HG03025 (cell line): ENCODE results near the gene BTAF1.

Experiments used
- ATAC-seq: cut with Tn5 transposase; IDR thresholded peaks from one replicate; pipeline ENCODE4 v1.9.1; 2021; ENCODE audit warnings: mild to moderate bottlenecking, moderate library complexity; ENCODE audit not compliant: unreplicated experiment, low FRiP score

BTAF1 gene

DNA sequence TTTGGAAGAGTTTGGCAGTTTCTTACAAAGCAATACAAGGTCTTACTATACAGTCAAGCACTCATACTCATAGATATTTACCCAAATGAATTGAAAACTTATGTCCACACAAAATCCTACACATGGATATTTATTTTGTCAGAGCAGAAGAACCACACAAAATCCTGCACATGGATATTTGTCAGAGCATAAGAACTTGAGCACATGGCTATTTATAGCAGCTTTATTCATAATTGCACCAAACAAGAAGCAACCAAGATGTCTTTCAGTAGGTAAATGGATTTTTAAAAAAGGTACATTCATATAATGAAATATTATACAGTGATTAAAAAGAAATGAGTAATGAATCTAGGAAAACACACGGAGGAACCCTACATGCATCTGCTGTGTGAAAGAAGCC lies 115.4 kb downstream of the BTAF1 start:
- ATAC-seq, result no peak

DNA sequence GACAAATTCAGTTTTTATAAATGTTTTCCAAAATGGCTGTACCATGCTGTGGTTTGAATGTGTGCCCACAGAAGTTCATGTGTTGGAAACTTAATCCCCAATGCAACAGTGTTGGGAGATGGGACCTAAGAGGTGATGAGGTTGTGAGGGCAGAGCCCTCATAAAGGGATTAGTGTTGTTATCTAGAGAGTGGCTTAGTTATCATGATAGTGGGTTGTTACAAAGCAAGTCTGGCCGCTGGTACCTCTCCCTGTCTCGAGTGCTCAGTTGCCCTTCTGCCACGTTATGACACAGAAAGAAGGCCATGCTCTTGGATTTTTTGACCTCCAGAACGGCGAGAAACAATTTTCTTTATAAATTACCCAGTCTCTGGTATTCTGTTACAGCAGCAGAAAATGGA lies 119.0 kb downstream of the BTAF1 start:
- no peak for ATAC-seq

DNA sequence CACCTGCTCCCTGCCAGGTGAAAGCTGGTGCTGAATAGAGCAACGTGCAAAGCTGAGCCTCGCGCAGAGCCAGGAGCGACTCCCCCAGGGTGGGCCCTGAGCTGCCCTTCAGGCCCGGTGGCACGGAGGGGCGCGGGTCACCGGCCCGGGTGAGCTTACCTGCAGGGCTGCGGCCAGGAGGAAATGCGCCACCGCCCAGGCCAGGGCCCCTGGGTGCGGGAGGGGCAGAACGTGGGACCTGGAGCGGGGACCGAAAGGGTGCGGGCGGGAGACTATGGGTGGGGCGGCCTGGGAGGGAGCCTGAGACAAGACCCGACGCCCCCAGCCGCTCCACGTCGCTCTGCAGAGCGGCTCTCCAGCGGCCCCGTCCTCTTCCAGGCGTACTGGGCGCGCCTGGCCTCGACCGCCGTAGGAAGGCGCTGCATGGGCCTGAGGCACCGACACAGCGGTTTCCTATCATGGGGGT lies 122.1 kb downstream of the BTAF1 start:
- no peak for ATAC-seq

DNA sequence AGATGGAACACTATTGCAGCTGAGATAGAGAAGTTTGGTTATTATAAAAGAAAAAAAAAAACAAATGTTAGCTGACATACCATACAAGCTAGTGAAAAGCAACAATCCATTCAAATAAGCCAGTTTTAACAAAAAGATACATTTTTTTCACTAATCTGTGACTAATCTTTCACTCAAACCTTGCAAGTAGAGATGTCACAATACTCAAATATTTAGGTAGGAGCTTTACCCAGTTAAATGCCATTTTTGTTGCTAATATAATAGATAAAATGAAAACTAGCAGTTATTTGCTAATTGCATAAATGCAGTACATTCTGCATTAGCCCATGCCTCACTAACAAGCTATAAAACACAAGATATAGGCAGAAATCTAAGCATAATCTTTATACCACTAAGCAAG lies 123.6 kb downstream of the BTAF1 start:
- no peak for ATAC-seq

DNA sequence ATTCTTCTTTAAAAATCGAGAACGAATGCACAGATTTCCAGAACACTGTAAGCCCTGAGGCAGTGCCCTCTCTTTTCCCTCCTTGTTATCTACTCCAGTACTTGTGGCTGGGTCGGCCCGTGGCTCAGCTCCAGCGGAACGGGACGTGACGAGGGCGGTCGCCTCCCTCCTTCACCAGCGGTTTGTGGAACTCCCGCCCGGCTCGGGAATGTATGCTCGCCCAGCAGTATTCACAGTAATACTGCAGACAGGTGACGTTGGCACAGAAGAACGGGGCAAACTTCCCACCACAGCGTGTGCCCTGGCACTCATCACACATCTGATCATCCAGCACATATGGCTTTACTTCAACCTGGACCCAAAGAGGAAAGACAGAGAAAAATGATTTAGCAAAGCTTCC lies 128.5 kb downstream of the BTAF1 start:
- ATAC-seq, result no peak

DNA sequence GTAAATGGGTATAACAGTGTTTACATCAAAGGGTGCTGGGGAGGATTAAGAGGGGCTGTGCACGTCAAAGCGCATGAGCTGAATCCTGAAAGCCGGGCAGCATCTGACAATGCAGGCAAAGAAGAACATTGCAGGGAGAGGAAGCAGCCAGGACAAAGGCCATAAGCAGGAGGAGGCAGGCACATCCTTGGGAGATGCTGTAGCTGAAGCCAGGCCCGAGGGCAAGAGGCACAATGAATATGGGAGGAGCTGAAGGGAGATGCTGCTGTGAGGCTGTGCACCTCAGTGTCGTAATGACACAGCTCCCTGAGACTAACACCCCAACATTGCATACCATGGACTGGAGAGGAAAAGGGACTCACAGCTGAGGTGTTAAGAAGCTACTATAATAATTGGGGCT lies 129.2 kb downstream of the BTAF1 start:
- no peak for ATAC-seq

DNA sequence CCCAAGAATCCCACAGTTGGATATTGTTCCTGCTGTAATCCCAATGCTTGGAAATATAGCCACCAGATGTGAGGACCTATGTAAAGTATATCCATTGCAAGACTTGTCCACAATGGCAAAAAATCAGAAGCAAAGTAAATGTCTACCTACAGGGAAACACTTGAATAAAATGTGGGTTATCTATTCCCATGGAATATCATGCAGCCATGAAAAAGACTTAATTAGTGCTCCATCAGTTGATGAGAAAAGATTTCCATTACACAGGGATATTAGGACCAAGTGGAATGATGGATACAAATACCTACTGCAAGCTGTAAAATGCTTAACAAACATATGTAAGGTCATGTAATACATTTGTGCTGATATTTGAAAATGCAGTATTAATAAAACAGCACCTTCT lies 131.2 kb downstream of the BTAF1 start:
- ATAC-seq, result no peak

DNA sequence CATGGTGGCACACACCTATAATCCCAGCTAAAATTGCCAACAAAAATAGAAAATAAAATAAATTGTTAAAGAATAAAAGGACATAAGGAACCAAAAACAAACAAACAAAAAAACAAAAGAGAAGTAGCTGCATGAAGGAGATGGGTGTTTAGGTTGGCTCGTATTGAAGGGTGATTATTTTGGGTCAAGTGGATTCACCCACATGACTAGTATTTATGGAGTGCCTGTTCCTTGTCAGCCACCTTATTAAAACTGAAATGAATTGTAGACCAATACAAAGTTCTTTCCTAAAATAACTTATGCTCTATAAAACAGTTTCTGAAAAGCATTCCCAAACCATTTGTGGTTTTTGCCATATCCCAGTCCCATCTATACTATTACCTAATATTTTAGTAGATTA lies 138.7 kb downstream of the BTAF1 start:
- no peak for ATAC-seq

DNA sequence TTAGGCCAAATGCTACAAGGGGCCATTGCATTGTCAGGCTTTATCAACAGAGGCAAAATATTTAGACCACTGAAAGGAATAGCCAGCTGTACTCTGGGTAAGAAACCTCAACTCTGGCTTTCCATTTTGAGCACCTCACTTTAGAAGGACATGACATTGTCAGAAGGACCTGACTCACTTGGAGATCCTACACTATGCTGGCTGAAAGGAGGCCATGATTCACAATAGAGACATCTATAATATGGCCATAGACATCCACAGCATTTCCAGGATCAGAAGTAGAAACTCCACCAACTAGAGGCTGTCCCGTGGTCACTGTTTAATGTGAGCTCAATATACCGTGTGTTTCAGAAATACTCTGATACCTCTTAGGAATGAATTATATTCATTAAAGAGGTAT lies 140.9 kb downstream of the BTAF1 start:
- ATAC-seq, result no peak

DNA sequence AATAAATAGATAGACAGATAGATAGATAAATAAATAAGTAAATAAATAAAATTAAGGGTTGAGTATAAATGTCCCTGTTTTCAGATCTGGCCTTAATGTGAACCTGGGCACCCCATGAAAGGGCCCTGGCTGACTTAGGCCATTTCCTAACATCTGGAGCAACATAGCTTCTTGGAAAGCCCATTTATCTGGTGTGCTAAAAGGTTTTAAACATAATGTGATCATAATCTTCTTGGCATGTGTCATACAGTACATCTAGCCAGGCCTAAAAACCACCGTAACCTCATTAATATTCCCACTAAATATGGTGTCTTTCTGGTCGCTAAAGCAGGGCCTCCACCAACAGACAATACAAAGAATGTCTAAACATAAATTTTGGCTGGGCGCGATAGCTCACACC lies 142.8 kb downstream of the BTAF1 start:
- no peak for ATAC-seq

DNA sequence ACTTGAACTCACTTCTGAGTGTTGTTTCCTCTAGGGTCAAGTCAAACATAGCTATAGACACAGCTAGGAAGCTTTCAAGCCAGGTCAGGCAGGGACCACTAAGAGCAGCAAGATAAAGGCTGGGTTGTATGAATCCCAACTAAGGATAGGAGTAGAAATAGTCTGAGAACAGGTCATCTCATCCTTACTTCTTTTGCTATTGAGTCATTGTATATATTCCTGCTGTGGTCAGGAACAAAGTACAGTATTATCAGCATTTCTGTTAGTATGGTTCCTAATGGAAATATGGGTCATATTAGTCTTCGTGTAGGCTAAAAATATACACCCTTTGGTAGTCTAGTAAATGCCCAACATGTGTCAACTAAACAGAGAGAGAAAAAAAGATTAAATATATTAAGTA lies 145.3 kb downstream of the BTAF1 start:
- ATAC-seq, result no peak

DNA sequence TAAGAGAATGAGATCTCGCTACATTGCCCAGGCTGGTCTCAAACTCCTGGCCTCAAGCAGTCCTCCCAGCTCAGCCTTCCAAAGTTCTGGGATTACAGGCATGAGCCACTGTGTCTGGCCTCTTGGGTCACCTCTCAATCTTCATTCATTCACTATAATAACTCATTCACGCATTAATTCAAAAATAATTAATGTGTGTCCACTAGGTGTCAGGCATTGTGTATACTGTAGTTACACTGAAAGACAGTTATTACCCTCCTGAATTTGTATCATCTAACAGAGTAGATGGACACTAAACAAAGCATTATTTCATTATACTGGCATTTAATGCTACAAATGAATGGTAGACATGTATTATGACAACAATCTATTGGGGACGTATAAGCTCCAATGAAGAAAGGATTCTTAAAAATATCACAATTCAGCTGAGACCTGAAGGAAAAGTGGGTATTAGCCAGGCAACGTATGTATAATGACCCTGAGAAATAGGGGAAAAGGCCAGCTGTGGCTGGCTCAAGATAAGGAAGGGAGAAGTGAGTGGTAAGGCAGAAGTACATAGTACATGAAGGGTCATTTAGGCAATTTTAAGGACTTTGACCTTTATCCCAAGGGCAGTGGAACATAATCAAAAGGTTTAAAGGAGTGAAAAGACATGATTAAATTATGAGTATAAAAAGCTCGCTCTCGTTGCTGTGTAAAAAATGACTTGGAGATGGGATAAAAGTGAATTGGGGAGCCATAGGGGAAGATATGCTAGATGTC lies 150.7 kb downstream of the BTAF1 start:
- no peak for ATAC-seq

DNA sequence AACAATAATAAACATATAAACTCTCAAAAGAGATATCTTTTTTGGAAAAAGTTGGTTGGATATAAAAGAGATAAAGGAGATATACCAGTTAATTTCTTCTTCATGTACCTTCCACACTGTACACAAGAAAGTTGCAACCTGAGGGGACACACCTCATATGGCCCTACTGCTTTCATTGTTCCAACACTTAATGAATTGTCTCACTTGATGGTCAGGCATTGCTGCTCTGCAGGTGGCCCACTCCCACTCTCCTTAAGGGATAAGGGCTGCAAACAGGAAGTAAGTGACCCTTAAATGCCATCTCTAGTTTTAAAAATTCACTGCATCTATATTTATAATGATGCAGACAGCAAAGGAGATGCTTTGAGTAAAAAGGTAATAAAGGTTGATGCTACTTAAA lies 152.3 kb downstream of the BTAF1 start:
- ATAC-seq, result no peak

DNA sequence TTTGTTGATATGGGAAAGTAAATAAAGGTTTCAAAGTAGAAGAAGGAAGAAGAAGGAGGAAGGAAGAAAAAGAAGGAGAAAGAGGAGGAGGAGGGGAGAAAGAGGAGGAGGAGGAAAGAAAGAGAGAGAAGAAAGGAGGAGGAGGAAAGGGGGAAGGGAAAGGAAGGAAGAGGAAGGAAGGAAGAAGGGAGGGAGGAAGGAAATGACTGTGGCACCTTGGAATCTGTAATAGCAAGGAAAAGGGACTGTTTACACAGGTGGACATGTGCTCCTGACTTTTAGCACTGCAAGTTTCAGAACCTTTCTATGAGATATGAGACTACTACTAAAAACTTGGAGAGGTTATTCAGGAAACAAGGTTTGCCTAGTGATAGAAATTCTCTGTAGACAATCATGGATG lies 153.2 kb downstream of the BTAF1 start:
- no peak for ATAC-seq

DNA sequence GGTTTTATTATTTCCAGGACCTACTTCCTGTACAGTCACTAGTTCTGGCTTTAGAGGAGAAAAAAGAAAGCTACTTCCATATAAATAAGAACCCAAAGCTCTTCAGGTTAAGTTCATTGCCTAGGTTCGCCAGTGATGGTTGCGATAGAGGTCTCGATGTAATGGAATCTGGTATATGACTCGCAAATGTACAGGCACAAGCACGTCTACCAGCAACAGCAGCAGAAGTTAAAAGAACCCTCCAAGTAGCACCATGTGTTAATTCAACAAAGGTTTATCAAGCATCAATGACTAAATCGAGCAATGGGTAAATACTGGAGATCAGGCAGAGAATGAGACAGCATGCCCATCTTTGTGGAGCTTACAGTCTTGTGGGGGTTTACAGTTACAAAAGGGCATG lies 155.4 kb downstream of the BTAF1 start:
- no peak for ATAC-seq
